WTC11 (cell line): ENCODE data around the gene ATF7.

Source experiments
- HMGXB4 ChIP-seq: sonication (generic); formaldehyde crosslinking; IDR thresholded peaks from 2 replicates; pipeline ENCODE4 v1.8.1; 2023; ENCODE audit warnings: mild to moderate bottlenecking, moderate library complexity, missing genetic modification reagents
- JUN ChIP-seq: sonication (generic); formaldehyde crosslinking; IDR thresholded peaks from 2 replicates; pipeline ENCODE4 v1.8.0; 2023; ENCODE audit warnings: mild to moderate bottlenecking, missing genetic modification reagents
- NFYB ChIP-seq: sonication (generic); formaldehyde crosslinking; conservative IDR thresholded peaks from 2 replicates; pipeline ENCODE4 v1.8.0; 2022; ENCODE audit warnings: low read depth, missing genetic modification reagents
- STAT6 ChIP-seq: sonication (generic); formaldehyde crosslinking; conservative IDR thresholded peaks from 2 replicates; pipeline ENCODE4 v1.8.1; 2023; ENCODE audit warnings: mild to moderate bottlenecking, low read depth, missing genetic modification reagents, moderate library complexity
- TP53 ChIP-seq: sonication (generic); formaldehyde crosslinking; IDR thresholded peaks from 2 replicates; pipeline ENCODE4 v1.8.1; 2023; ENCODE audit warnings: mild to moderate bottlenecking, missing genetic modification reagents
- USF2 ChIP-seq: sonication (generic); formaldehyde crosslinking; IDR thresholded peaks from 2 replicates; pipeline ENCODE4 v1.8.1; 2023; ENCODE audit warnings: mild to moderate bottlenecking, missing genetic modification reagents, moderate library complexity
- ZMAT4 ChIP-seq: fragments of 250-450 bp; sonication (Bioruptor Pico); IDR thresholded peaks from 2 replicates; pipeline ENCODE4 v1.9.0; 2021; ENCODE audit warnings: mild to moderate bottlenecking
- TF ChIP-seq, protein P1 (sequence below): fragments of 200-600 bp; IDR thresholded peaks from 2 replicates; pipeline ENCODE4 v1.8.0; 2022; ENCODE audit warnings: antibody characterized with exemption
- TF ChIP-seq, protein P2 (sequence below): sonication (generic); formaldehyde crosslinking; IDR thresholded peaks from 2 replicates; pipeline ENCODE4 v1.8.1; 2022; ENCODE audit warnings: low read depth, missing genetic modification reagents, borderline replicate concordance
- TF ChIP-seq, protein P3 (sequence below): sonication (generic); formaldehyde crosslinking; IDR thresholded peaks from 2 replicates; pipeline ENCODE4 v1.8.0; 2022; ENCODE audit warnings: mild to moderate bottlenecking, missing genetic modification reagents

GRCh38 chr12:53578783-53579182 lies 47.4 kb downstream of the ATF7 start:
- TF ChIP-seq TP53 (CRISPR knock-in tag) (no peak), HMGXB4 (CRISPR knock-in tag) (no peak), ZMAT4 (CRISPR knock-in tag) (no peak), USF2 (CRISPR knock-in tag) (no peak), JUN (CRISPR knock-in tag) (no peak), NFYB (CRISPR knock-in tag) (no peak), STAT6 (no peak)
- TF ChIP-seq, protein P1, sequence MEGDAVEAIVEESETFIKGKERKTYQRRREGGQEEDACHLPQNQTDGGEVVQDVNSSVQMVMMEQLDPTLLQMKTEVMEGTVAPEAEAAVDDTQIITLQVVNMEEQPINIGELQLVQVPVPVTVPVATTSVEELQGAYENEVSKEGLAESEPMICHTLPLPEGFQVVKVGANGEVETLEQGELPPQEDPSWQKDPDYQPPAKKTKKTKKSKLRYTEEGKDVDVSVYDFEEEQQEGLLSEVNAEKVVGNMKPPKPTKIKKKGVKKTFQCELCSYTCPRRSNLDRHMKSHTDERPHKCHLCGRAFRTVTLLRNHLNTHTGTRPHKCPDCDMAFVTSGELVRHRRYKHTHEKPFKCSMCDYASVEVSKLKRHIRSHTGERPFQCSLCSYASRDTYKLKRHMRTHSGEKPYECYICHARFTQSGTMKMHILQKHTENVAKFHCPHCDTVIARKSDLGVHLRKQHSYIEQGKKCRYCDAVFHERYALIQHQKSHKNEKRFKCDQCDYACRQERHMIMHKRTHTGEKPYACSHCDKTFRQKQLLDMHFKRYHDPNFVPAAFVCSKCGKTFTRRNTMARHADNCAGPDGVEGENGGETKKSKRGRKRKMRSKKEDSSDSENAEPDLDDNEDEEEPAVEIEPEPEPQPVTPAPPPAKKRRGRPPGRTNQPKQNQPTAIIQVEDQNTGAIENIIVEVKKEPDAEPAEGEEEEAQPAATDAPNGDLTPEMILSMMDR, result no peak
- TF ChIP-seq, protein P2, sequence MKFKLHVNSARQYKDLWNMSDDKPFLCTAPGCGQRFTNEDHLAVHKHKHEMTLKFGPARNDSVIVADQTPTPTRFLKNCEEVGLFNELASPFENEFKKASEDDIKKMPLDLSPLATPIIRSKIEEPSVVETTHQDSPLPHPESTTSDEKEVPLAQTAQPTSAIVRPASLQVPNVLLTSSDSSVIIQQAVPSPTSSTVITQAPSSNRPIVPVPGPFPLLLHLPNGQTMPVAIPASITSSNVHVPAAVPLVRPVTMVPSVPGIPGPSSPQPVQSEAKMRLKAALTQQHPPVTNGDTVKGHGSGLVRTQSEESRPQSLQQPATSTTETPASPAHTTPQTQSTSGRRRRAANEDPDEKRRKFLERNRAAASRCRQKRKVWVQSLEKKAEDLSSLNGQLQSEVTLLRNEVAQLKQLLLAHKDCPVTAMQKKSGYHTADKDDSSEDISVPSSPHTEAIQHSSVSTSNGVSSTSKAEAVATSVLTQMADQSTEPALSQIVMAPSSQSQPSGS (CRISPR knock-in tag), result no peak
- TF ChIP-seq, protein P3, sequence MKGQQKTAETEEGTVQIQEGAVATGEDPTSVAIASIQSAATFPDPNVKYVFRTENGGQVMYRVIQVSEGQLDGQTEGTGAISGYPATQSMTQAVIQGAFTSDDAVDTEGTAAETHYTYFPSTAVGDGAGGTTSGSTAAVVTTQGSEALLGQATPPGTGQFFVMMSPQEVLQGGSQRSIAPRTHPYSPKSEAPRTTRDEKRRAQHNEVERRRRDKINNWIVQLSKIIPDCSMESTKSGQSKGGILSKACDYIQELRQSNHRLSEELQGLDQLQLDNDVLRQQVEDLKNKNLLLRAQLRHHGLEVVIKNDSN, result no peak
